CD14-positive monocyte (primary cell): Measurements from ENCODE around the gene DDR1. TPM values are rescaled to one million over a fixed set of nuclear protein-coding genes. Genes with fewer than 3 reads are reported as not detected.
"Not testable (repeated sequence)": the region's sequence is repeated elsewhere in the genome, so short reads cannot be mapped to it uniquely, and the experiment has no call there.

Experiments
- DNase-seq, 3 donors: peaks; one replicate each; pipeline ENCODE4 v3.0.0-alpha.2; 2011 to 2022
- H2AFZ ChIP-seq: 2 replicates; pipeline ENCODE4 v1.6.0; 2012; ENCODE audit warnings: mild to moderate bottlenecking, low read depth, low read length, inconsistent platforms; ENCODE audit not compliant: insufficient read depth, poor library complexity, severe bottlenecking
- H3K27ac ChIP-seq, 2 donors: 1 replicate in 1 of 2; 2 replicates in 1 of 2; pipeline ENCODE4 v1.5.1; 2012 to 2013; ENCODE audit warnings: low read length in 2 of 2, control low read depth in 1 of 2, inconsistent platforms in 1 of 2, low read depth in 1 of 2, mild to moderate bottlenecking in 1 of 2
- H3K27me3 ChIP-seq, 2 donors: one replicate each; pipeline versions ENCODE4 v1.6.0 to v1.6.1; 2011 to 2013; ENCODE audit warnings: low read length in 2 of 2; ENCODE audit not compliant: control insufficient read depth in 2 of 2, insufficient read depth in 2 of 2
- H3K36me3 ChIP-seq, 2 donors: replicated peaks in 1 of 2; 1 replicate in 1 of 2; 2 replicates in 1 of 2; pipeline versions ENCODE4 v1.5.1 to v1.6.1; 2012 to 2013; ENCODE audit warnings: low read length in 2 of 2, control low read depth in 1 of 2, inconsistent platforms in 1 of 2, mild to moderate bottlenecking in 1 of 2; ENCODE audit not compliant: insufficient read depth in 2 of 2, control insufficient read depth in 1 of 2
- H3K4me1 ChIP-seq, 2 donors: 1 replicate in 1 of 2; 2 replicates in 1 of 2; pipeline versions ENCODE4 v1.5.1 to v1.6.1; 2012 to 2013; ENCODE audit warnings: low read length in 2 of 2, control low read depth in 1 of 2, inconsistent platforms in 1 of 2, mild to moderate bottlenecking in 1 of 2, moderate library complexity in 1 of 2; ENCODE audit not compliant: insufficient read depth in 2 of 2, control insufficient read depth in 1 of 2
- H3K4me2 ChIP-seq: replicated peaks from 2 replicates; pipeline ENCODE3; 2012; ENCODE audit warnings: low read length, moderate library complexity, mild to moderate bottlenecking; ENCODE audit not compliant: poor library complexity, severe bottlenecking; ENCODE audit errors: extremely low read depth
- H3K4me3 ChIP-seq, 3 experiments: fragments of 200-600 bp in 1 of 3; sonication (generic) in 1 of 3; replicated peaks in 1 of 3; 1 replicate in 2 of 3; 2 replicates in 1 of 3; pipeline ENCODE4 v1.5.1; 2011 to 2013; ENCODE audit warnings: low read length in 3 of 3, mild to moderate bottlenecking in 3 of 3, control low read depth in 2 of 3, low read depth in 2 of 3, inconsistent platforms in 1 of 3, moderate library complexity in 1 of 3
- H3K79me2 ChIP-seq: 2 replicates; pipeline ENCODE4 v1.6.0; 2012; ENCODE audit warnings: mild to moderate bottlenecking, control low read depth, inconsistent platforms, low read length, moderate library complexity; ENCODE audit not compliant: insufficient read depth
- H3K9ac ChIP-seq: 2 replicates; pipeline ENCODE4 v1.6.0; 2017; ENCODE audit warnings: low read length, mild to moderate bottlenecking; ENCODE audit not compliant: insufficient read depth, poor library complexity, severe bottlenecking
- H3K9me3 ChIP-seq, 2 donors: replicated peaks in 1 of 2; 1 replicate in 1 of 2; 2 replicates in 1 of 2; pipeline versions ENCODE4 v1.5.1 to v1.6.1; 2012 to 2013; ENCODE audit warnings: low read length in 2 of 2, control low read depth in 1 of 2; ENCODE audit not compliant: control insufficient read depth in 1 of 2, insufficient read depth in 1 of 2
- H4K20me1 ChIP-seq: 2 replicates; pipeline ENCODE4 v1.6.0; 2012; ENCODE audit warnings: mild to moderate bottlenecking, low read length, control low read depth, moderate library complexity; ENCODE audit not compliant: insufficient read depth
- H3K27ac Mint-ChIP-seq, 7 donors: one replicate each; pipeline ENCODE4 v1.8.0; 2020; ENCODE audit warnings: mild to moderate bottlenecking in 7 of 7, mixed read lengths in 7 of 7, moderate library complexity in 6 of 7, inconsistent platforms in 2 of 7
- H3K27me3 Mint-ChIP-seq, 3 donors: one replicate each; pipeline ENCODE4 v1.8.0; 2021 to 2022; ENCODE audit warnings: low read depth in 3 of 3, mild to moderate bottlenecking in 3 of 3, mixed read lengths in 3 of 3, moderate library complexity in 3 of 3, inconsistent platforms in 1 of 3
- H3K36me3 Mint-ChIP-seq, 2 donors: one replicate each; pipeline ENCODE4 v1.8.0; 2020; ENCODE audit warnings: mixed read lengths in 2 of 2, inconsistent platforms in 1 of 2, mild to moderate bottlenecking in 1 of 2
- H3K4me1 Mint-ChIP-seq: one replicate; pipeline ENCODE4 v1.8.0; 2020; ENCODE audit warnings: mild to moderate bottlenecking, mixed read lengths
- H3K4me3 Mint-ChIP-seq, 2 donors: one replicate each; pipeline ENCODE4 v1.8.0; 2020; ENCODE audit warnings: mild to moderate bottlenecking in 2 of 2, mixed read lengths in 2 of 2, moderate library complexity in 1 of 2
- H3K9me3 Mint-ChIP-seq, 7 donors: one replicate each; pipeline ENCODE4 v1.8.0; 2020 to 2022; ENCODE audit warnings: mixed read lengths in 7 of 7, mild to moderate bottlenecking in 6 of 7, moderate library complexity in 6 of 7, inconsistent platforms in 2 of 7
- WGBS: methylation state at CpG from one replicate; pipeline ENCODE4 v1.1.5; 2013; ENCODE audit warnings: missing lambda C conversion rate; ENCODE audit not compliant: insufficient coverage; 5-methylcytosine and 5-hydroxymethylcytosine counted together
- intact Hi-C, 2 donors: fragments of 100-400 bp; cut with micrococcal nuclease; formaldehyde crosslinking; loops; one replicate each; pipeline versions ENCODE4 v1.15.0 to v1.15.1; 2023
- polyA plus RNA-seq, 3 donors: library from polyadenylated mRNA; depleted of rRNA in 1 of 3; unstranded in 2 of 3; stranded (reverse) in 1 of 3; fragments of 300-500 nt in 2 of 3; fragments of >200 nt in 1 of 3; fragmentation: Illumina TruSeq in 2 of 3; gene quantifications; 1 replicate in 2 of 3; 2 replicates in 1 of 3; pipeline ENCODE4 v1.2.3, GENCODE V29; 2012 to 2021
- TF ChIP-seq, protein P1 (sequence below): fragments of 200-600 bp; IDR thresholded peaks from one replicate; pipeline ENCODE4 v1.8.0; 2022; ENCODE audit warnings: antibody characterized with exemption, mild to moderate bottlenecking

Gene DDR1
- polyA plus RNA-seq, 3 donors = 0.39 to 1.0 (median 0.51) TPM

GRCh38 chr6:30847971-30848436 lies 36.3 kb upstream of the DDR1 start:
- Histone ChIP-seq H4K20me1 (no peaks in the 10 kb centered on the region), H3K36me3 (no peaks in the 10 kb centered on the region), H3K4me3 (no peak overlapping the region), H3K27ac (no peak overlapping the region), H3K27me3 (no peaks in the 10 kb centered on the region), H3K79me2 (no peaks in the 10 kb centered on the region), H3K9ac (no peak overlapping the region), H3K4me1 (no peaks in the 10 kb centered on the region), H3K9me3 (peaks cover 9 to 13% of the 10 kb centered on the region in 2 donors), H2AFZ (no peak overlapping the region), H3K4me2 (no peak overlapping the region)
- DNase-seq = no peak
- H3K27me3 Mint-ChIP-seq = peaks cover 4 to 13% (median 10%) of the 10 kb centered on the region in 3 donors
- 88% methylated on average over 9 of the region's 9 CpGs for WGBS
- H3K9me3 Mint-ChIP-seq = peaks cover 17 to 30% (median 23%) of the 10 kb centered on the region in 7 donors
- TF ChIP-seq, protein P1, sequence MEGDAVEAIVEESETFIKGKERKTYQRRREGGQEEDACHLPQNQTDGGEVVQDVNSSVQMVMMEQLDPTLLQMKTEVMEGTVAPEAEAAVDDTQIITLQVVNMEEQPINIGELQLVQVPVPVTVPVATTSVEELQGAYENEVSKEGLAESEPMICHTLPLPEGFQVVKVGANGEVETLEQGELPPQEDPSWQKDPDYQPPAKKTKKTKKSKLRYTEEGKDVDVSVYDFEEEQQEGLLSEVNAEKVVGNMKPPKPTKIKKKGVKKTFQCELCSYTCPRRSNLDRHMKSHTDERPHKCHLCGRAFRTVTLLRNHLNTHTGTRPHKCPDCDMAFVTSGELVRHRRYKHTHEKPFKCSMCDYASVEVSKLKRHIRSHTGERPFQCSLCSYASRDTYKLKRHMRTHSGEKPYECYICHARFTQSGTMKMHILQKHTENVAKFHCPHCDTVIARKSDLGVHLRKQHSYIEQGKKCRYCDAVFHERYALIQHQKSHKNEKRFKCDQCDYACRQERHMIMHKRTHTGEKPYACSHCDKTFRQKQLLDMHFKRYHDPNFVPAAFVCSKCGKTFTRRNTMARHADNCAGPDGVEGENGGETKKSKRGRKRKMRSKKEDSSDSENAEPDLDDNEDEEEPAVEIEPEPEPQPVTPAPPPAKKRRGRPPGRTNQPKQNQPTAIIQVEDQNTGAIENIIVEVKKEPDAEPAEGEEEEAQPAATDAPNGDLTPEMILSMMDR = no peak
- no peak overlapping the region for H3K27ac Mint-ChIP-seq
- H3K4me1 Mint-ChIP-seq = peaks cover 7% of the 10 kb centered on the region
- no peak overlapping the region for H3K4me3 Mint-ChIP-seq
- intact Hi-C loops = no loop called here
- no peaks in the 10 kb centered on the region for H3K36me3 Mint-ChIP-seq

DNA sequence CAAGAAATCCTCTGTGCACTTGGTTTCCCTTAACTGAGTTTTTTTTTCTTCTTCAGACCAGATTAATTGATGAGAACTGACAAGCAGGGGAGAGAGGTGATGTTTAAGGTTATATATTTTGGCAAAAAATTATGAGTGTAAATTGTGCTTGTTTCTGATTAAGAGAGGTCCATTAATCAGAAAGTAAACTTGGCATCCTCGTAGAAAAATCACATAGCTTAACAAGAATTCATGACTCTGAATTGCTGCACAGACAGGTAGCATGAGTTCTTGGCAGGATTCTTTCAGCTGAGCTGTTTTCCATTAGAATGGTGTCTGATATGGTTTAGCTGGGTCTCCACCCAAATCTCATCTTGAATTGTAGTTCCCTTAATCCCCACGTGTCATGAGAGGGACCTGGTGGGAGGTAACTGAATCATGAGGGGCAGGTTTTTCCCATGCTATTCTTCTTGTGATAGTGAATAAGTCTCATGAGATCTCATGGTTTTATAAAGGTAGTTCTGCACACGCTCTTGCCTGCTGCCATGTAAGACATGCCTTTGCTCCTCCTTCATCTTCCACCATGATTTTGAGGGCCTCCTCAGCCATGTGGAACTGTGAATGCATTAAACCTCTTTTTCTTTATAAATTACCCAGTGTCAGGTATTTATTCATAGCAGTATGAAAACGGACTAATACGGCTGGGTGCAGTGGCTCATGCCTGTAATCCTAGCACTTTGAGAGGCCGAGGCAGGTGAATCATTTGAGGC lies 34.2 kb upstream of the DDR1 start:
- TF ChIP-seq, protein P1 = no peak
- WGBS = 95% methylated on average over 3 of the region's 6 CpGs
- no peak overlapping the region for H3K4me3 ChIP-seq
- H3K4me2 ChIP-seq = no peak overlapping the region
- Mint-ChIP-seq H3K4me3 (no peak overlapping the region), H3K27me3 (peaks cover 0 to 5% (median 4%) of the 10 kb centered on the region in 3 donors), H3K4me1 (peaks cover 10% of the 10 kb centered on the region), H3K36me3 (no peaks in the 10 kb centered on the region), H3K9me3 (peaks cover 17 to 31% (median 25%) of the 10 kb centered on the region in 7 donors), H3K27ac (peak overlapping the region in 1 of 7 donors; percentile 63)
- no peak for DNase-seq
- no peaks in the 10 kb centered on the region for H3K36me3 ChIP-seq
- H4K20me1 ChIP-seq = no peaks in the 10 kb centered on the region
- no peak overlapping the region for H3K27ac ChIP-seq
- intact Hi-C loops = no loop called here
- no peak overlapping the region for H2AFZ ChIP-seq
- peaks cover 7 to 9% of the 10 kb centered on the region in 2 donors for H3K4me1 ChIP-seq
- no peak overlapping the region for H3K9ac ChIP-seq
- peaks cover 9 to 13% of the 10 kb centered on the region in 2 donors for H3K9me3 ChIP-seq
- H3K79me2 ChIP-seq = no peaks in the 10 kb centered on the region
- no peaks in the 10 kb centered on the region for H3K27me3 ChIP-seq

DNA sequence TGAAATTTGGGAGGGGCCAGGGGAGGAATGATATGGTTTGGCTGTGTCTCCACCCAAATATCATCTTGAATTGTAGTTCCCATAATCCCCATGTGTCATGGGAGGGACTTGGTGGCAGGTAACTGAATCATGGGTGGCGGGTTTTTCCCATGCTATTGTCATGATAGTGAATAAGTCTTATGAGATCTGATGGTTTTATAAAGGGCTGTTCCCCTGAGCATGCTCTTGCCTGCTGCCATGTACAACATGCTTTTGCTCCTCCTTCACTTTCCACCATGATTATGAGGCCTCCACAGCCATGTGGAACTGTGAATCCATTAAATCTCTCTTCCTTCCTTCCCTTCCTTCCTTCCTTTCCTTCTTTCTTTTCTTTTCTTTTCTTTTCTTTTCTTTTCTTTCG lies 31.9 kb upstream of the DDR1 start:
- WGBS = no CpG with 5 or more reads among the region's 2 CpGs
- H3K4me3 ChIP-seq, H3K9ac ChIP-seq, H3K27me3 Mint-ChIP-seq, intact Hi-C loops, H4K20me1 ChIP-seq, H3K27ac Mint-ChIP-seq, H3K4me1 ChIP-seq, H3K4me3 Mint-ChIP-seq, DNase-seq, H3K27ac ChIP-seq, H3K36me3 ChIP-seq, H3K36me3 Mint-ChIP-seq, H3K4me2 ChIP-seq, H3K79me2 ChIP-seq, H3K27me3 ChIP-seq, H2AFZ ChIP-seq: not testable (repeated sequence)
- peaks cover 10% of the 10 kb centered on the region for H3K4me1 Mint-ChIP-seq
- H3K9me3 Mint-ChIP-seq = peaks cover 17 to 31% (median 26%) of the 10 kb centered on the region in 7 donors
- peaks cover 9 to 13% of the 10 kb centered on the region in 2 donors for H3K9me3 ChIP-seq
